NCI-H2107 treated with DMSO at 0.1 percent for 48 hours (cell line): ENCODE data around the gene CRAMP1.

Source experiments
- DNase-seq: peaks from one replicate; lab custom pipeline; 2025; ENCODE audit not compliant: unreplicated experiment; lab: John Stamatoyannopoulos, UW

CRAMP1 gene

DNA sequence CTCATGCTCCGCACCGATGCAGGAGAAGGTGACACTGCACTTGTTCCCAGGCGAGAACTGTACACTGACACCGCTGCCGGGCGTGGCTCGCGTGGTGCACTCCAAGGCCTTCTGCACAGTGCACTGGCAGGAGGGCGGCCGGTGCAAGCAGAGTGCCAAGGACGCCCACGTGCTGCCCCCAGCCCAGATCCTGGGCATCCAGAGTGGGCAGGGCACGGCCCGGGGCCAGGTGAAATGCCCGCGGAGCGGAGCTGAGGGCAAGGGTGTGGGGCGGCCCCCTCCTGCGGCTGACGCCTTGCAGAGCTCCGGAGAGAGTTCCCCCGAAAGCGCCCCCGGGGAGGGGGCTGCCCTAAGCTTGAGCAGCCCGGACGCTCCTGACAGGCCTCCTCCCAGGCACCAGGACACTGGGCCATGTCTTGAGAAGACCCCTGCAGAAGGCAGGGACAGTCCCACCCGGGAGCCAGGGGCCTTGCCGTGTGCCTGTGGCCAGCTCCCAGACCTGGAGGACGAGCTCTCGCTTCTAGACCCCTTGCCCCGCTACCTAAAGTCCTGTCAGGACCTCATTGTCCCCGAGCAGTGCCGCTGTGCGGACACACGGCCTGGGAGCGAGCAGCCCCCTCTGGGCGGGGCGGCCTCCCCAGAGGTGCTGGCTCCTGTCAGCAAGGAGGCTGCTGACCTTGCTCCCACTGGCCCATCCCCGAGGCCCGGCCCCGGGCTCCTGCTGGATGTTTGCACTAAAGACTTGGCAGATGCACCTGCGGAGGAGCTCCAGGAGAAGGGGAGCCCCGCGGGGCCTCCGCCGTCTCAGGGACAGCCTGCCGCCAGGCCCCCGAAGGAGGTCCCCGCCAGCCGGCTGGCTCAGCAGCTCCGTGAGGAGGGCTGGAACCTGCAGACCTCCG is 44.0 kb downstream of the CRAMP1 start:
- DNase-seq = no peak

- no peak for DNase-seq
These were observed 44.9 kb downstream of the CRAMP1 start for GRCh38 chr16:1656808-1657617.

GRCh38 chr16:1657841-1658240 is 45.7 kb downstream of the CRAMP1 start:
- no peak for DNase-seq

GRCh38 chr16:1659031-1659430 is 46.9 kb downstream of the CRAMP1 start:
- no peak for DNase-seq

GRCh38 chr16:1661826-1662225 is 49.7 kb downstream of the CRAMP1 start:
- DNase-seq = no peak

- DNase-seq = no peak
These were observed 50.4 kb downstream of the CRAMP1 start for GRCh38 chr16:1662543-1662942.

GRCh38 chr16:1665829-1666228 is 53.7 kb downstream of the CRAMP1 start:
- no peak for DNase-seq

- no peak for DNase-seq
These were observed 54.2 kb downstream of the CRAMP1 start for GRCh38 chr16:1666316-1666715.

DNA sequence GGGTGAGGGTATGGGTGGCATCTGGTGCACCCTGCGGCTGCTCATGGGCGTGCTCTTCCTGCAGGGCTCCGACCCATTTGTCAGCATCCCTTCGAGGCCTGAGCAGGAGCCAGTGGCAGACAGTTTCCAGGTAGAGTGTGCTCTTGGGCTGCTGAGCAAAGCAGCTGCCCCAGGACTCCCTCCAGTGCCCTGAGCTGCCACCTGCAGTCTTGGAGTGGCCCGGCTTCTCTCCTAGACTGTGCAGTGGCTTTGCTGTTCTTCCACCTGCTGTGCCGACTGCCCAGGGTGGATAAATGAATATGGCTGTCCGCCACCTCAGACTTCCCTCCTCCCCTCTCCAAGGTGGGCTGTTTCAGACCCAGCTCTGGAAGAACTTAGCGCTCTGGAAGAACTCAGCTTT is 55.1 kb downstream of the CRAMP1 start:
- no peak for DNase-seq

DNA sequence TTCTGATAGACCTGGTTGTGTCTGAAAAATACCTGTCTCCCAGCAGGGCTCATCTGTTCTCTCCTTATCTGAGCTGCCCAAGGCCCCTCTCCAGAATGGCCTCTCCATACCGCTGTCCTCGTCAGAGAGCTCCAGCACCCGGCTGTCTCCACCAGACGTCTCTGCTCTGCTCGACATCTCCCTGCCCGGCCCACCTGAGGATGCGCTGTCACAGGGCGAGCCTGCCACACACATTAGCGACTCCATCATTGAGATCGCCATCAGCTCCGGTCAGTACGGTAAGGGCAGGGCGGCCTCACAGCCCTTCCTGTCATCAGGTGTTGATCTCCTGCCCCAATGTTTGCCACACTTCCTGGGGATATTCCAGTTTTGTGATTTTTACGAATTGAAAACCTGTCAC is 55.8 kb downstream of the CRAMP1 start:
- DNase-seq = no peak

DNA sequence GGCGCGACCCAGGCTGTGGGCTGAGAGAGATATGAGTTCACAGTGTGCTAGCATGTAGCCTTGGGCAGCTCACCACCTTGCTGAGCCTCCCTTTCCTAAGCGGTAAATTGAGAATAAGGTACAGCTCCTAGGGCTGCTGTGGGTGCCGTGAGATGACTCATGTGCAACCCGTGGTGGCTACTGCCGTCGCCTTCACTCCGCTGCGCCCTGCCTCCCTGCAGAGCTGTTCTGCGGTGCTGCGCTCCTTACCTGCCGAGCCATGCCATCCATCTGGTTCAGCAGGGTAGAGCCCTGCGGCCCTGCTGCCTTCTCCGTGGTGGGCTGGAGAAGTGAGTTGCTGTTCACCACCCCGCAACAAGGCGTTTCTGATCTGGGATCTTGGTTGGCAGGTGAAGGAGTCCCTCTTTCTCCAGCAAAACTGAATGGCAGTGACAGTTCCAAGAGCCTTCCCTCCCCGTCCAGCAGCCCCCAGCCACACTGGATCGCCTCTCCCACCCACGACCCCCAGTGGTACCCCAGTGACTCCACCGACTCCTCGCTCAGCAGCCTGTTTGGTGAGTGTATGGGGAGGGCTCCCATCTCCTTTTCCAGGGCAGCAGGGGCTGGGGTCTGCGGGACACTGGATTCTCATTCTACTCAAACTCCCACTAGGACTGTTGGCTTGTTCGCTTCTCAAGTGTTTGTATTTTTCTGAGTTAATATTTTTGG is 56.6 kb downstream of the CRAMP1 start:
- no peak for DNase-seq

GRCh38 chr16:1669698-1670097 is 57.5 kb downstream of the CRAMP1 start:
- DNase-seq = no peak

GRCh38 chr16:1670371-1670770 is 58.2 kb downstream of the CRAMP1 start:
- DNase-seq = no peak

GRCh38 chr16:1670866-1671265 is 58.7 kb downstream of the CRAMP1 start:
- DNase-seq = no peak

DNA sequence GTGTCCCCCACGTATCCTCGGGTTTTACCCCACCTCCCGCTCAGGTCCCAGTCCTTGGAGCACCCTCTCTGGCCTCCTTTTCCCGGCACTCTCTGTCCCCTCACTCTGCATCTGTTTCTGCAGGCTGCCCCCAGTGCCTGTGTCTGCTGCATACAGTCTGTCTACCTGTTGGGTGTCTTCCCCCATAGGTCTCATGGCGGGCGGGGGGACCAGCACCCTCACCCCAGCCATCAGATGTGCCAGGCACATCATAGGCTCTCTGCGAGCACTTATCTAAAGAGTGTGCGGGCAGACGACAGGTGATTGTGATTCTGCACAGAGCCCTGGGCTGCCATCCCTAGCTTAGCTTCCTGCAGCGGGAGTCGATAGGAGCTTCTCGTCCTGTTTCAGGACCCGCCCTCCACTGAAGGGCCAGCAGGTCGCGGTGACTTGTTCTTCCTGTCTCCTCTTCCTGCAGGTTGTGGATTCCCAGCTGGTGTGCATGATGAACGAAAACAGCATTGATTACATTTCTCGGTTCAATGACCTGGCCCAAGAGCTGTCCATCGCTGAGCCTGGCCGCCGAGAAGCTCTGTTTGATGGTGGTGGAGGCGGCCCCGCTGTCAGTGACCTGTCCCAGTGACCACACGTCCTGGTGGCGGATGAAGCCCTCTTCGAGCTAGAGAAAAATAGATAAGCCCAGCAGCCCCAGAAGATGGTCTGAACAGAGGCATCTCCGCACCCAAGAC is 61.4 kb downstream of the CRAMP1 start:
- no peak for DNase-seq

DNA sequence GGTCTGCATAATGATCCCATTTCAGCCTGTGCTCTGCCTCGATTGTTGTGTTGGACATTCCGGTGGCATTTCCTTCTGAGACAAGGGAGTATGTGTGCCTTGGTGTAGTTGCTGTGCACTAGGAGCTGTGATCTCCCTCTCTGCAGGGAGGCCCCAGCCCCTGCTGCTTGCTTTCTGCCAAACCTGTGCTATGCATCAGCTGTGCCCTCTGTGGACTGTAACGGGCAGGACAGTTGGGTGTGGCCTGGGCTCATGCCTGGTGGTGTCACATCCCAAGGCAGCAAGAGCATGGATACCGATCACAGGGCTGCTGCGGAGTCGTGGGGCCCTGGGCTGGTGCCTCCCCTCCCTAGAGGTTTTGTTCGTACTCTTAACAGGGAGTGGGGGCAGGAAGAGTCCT is 62.1 kb downstream of the CRAMP1 start:
- no peak for DNase-seq

DNA sequence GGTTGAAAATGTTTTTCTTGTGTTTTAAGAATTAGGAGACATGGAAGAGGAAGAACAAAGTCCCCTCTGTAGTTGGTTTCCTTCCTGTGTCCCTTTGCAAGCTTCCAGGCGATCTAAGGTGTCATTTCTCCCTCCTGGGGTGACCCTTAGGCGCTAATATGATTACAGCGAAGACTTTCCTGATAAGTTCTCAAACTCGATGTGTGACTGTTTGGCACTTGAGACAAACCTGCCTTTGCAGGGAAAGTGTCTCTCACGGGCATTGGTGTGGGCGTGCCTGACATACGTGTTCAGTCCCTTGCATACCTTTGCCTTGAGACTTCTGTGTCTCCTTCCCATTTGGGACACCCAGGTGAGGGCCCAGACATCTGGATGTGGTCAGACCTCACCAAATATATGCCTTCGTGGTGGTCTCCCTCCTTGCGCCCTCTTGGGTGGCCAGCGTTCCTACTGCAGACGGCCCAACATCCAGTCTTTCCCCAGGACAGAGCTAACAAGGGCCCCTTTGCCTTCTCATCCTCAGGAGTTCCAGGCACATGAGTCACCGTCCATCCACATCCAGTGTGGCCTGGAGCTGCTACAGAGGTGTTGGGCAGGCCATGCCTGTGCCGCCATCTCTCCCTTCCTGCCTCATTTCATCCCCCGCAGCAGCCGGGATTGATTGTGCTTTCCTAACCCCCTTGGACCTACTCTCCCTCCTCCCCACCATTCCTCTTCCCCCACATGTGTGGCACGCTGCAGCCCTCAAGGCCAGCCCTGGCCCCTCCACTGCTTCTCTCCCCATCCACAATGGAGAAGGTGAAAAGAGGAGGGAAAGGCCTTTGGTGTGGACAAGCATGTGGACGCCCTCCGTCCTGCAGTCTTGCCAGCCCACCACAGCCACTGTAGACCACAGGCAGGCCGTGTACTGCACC is 62.8 kb downstream of the CRAMP1 start:
- no peak for DNase-seq

DNA sequence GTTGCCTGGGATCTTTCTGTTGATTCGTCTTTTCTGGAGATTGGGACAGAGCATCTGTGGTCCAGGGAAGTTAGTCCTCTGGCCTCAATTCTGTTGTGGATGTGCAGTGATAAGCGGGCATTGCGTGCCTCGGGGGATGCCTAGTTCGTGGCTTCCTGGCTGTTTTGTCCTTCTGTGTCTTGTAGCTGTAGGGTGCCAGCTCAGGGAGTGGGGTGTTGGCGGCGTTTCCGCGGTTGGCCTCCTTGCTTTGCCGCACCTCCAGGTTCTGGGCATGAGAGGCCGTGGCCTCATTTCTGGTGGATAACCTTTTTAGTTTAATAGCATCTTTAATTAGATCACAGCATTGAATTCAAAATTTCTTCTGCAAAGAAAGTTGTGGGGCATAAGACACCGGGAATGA is 64.5 kb downstream of the CRAMP1 start:
- DNase-seq = no peak

DNA sequence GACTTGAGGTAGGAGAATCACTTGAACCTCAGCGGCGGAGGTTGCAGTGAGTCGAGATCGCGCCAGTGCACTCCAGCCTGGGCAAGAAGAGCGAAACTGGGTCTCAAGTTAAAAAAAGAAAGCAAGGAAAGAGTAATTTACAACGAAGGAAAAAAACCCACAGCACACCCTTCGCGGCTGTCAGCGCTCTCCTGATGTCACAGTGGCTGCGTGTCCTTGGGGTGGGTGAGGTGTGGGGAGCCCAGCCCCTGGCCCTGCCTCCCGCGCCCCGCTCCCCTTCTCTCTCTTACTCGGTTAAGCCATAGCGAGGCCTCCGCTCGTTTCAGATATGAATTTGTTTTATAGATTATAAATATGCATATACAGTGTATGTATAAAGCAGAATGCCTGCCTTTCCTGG is 65.2 kb downstream of the CRAMP1 start:
- DNase-seq = no peak

- DNase-seq = peak; percentile 86
These were observed 65.9 kb downstream of the CRAMP1 start, which contains the start of gene JPT2 for GRCh38 chr16:1677942-1678499. TSS of gene JPT2 (plus strand) at chr16:1678279. CDS start at chr16:1678313, 34 bp downstream.
